HG03521 (cell line): Measurements from ENCODE around the gene RASSF3.

Source experiments
- ATAC-seq: cut with Tn5 transposase; IDR thresholded peaks from one replicate; pipeline ENCODE4 v1.9.1; 2021; ENCODE audit warnings: mild to moderate bottlenecking, moderate library complexity; ENCODE audit not compliant: unreplicated experiment

RASSF3 gene

DNA sequence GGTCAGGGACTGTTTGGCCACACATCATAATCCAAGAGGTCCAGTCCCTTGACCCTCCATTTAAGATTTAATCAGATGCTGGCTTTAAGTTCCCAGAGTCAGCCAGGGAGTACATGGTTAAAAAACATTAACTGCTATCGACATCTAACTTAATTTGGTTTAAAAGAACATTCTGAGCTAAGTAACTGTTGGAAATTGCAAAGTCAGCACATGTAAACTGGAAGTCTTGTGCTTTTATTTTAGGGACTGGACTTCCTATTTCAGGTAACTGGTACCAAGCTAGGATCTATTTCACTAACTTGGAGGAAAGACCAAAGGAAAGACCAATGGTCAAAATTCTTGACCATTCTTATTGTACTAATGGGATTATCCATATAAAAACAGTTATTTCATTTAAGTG is 108.4 kb downstream of the RASSF3 start:
- no peak for ATAC-seq

DNA sequence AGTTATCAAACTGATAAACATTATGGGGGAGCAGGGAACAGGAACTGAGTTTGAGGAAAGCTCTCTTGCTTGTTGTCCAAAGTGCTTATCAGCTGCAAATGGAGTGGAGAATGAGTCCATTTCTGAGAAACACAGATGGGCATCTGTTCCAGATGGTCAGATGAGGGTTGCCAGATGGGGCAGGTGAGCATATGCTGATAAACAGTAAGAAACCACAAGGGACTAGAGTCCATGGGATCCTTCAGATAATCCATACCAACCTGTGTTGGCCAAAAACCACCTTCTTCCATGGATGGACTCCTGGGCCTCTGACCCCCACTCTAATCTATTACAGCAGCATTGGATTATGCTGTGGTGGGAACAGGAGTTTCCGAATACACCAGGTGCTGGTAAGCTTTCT is 110.6 kb downstream of the RASSF3 start:
- ATAC-seq, result no peak

DNA sequence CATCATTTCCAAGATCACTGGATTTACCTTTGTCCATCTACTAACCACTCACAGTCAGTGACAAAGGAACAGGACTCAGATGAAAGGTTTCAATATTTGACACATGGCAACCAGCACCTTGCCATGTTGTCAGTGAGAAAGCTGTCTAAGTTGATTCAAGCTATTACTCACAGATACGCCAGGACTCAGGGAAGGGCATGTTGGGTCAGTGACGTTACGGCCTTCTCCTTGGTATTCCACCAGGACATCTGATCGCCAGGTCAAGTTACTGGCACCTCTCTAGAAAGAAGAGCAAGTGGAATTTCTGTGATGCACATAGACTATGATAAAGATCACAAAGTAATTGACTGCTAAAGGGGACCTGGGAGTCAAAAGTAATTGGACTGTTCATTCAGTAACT is 112.5 kb downstream of the RASSF3 start:
- no peak for ATAC-seq

DNA sequence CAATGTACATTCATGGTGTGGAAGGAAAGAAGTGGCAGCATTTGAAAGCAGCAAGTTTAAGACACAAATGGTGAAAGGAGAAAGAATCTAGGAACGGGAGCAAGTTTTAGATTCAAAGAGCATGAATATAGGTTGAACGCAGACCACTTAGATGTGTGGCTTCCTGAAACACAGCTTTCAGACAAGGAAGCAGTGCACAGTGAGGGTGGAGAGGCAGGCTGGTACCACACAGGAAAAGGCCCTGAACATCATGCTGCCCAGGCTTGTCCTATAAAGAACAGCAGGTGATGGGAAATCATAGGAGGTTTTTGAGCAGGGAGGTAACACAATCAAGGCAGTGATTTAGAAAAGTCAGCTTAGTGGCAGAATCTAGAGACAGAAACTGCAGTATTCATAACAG is 113.3 kb downstream of the RASSF3 start:
- ATAC-seq, result no peak

DNA sequence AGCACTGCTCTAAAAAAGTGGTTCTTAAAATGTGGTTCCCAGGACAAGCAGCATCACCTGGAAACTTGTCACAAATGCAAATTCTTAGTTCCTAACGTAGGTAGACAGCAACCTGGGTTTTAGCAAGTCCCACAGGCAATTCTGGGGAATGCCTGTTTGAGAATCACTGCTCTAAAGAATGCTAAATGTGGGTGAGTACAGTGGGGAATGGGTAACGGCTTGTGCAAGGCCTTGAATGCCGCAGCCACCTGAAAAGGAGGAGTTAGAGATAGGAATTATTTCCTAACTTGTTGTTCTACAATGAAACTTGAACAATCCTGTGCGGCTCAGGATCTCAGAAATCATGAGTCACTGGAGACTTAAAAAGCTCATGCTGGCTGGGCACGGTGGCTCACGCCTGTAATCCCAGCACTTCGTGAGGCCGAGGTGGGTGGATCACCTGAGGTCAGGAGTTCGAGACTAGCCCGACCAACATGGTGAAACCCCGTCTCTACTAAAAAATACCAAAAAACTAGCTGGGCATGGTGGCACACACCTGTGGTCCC is 114.0 kb downstream of the RASSF3 start:
- ATAC-seq, result no peak

DNA sequence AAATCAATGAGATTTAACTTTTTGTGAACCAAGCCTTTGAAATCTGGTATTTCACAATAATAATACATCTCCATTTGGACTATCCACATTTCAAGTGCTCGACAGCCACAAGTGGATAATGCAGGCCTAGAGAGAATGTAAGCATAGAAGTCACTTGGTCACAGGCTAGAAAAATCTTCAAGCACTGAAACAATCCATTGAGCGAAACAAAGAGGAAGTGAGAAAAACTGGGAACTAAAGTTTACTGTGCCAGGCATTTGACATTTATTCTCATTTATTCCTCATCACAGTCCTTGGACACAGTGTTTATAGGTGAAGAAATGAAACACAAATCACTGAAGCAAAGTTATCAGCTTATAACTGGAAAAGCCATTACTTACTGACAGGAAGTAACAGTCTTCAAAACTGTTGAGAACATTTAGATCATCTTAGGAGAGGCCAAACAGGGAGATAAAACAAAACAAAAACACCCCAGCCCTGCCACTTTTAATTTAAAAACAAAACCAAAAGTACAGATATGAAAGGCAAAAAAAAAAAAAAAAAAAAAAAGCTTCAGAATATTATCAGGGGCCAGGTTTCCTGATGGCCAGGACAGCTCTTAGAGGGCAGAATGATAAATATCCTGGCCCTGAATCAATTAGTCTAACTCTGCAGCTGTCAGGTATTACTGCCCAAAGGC is 119.8 kb downstream of the RASSF3 start:
- no peak for ATAC-seq

DNA sequence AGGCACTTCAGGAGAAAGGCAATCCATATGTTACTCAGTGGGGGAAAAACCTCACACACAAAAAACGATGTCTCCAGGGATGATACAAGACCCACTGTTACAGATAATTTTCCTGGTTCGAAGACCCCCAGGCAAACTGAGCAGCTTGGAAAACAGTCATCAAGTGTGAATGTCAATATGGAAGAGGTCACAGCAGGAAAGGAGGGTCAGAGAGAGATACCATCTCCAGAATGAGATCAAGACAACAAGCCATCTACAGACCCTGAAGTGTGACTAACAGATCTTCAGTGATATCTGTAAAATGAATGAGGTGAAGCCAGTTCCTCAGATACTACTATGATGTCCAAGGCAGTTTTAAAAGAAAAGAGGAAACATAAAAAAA is 120.3 kb downstream of the RASSF3 start:
- no peak for ATAC-seq

DNA sequence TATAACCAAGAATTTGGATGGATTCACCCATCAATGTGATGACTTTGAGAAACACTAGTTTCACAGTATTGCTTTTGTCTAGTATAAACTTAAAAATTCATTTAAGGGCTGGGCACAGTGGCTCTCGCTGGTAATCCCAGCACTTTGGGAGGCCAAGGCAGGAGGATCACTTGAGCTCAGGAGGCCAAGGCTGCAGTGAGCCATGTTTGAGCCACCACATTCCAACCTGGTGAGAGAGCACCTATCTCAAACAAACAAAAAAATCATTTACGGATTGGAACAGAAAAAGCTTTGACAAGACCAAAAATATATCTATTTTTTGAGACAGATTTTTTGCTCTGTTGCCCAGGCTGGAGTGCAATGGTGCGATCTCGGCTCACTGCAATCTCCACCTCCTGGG is 121.4 kb downstream of the RASSF3 start:
- ATAC-seq, result no peak

DNA sequence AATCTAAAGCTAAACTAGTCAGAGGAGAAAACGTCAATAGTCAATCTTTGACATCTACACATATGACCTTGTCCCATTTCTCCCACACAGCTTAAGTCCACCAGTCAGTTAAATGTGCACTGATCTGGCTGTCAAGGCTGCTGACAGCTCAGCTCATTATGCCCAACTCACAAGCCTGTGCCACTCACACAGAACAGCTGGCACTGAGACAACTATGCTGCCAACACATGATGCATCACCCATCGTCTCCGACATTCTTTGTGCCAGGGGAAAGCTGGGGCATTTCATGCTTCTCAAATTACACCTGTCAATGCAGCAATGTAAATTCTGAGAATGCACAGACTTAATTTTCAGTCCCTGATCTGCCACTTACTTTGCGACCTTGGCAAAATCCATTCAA is 123.6 kb downstream of the RASSF3 start:
- ATAC-seq, result no peak

DNA sequence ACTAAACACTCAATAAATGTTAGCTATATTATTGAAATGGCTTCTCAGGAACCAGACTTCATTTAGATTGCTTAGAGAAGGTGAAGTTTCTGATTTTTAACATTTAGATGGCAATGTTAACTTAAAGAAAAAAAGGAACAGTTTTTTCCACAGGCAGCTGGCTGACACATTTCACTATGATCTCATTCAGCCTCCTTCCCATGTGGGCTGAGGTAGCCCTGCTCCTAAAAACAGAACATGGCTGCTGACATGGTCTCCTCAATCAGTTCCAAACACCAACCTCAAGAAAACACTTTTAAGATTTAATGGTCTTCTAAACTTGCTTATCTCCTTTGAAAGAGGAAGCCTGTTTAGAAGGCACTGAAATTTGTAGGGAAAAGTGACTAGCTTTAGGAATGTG is 125.1 kb downstream of the RASSF3 start:
- no peak for ATAC-seq

DNA sequence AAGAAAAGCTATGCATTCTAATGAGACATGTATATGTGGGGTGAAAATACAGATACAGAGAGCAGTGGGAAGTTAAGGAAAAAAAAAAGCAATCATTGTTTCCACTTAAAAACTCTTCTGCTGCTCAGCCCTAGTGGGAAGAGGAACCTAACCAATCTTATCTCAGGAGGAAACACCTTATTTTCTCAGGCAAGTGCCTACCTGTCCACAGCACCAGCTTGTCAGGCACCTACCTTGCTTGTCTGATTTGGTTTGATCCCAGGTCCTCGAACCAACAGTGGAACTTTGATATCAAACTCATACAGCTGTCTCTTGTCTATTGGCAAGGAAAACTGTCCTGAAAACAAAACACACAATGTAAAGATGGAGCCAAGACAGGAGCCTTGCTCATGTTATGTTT is 126.5 kb downstream of the RASSF3 start:
- no peak for ATAC-seq

DNA sequence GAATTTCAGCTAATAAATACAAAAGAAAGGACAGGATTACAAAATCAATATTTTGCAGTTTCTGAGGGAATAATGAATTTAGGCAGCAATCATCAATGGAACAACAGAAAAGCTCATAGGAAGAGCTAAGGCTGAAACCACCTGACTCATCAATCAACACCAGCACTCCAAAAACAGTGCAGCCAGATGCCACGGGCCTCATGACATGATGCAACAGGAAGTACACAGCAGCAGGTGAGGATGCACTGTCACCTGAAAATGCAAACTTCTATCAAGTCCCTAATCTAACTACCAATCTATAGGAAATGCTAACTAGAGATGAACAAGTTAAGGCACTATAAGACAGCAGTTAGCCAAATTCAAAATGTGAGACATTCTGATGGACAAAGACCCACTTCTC is 127.2 kb downstream of the RASSF3 start:
- ATAC-seq, result no peak

DNA sequence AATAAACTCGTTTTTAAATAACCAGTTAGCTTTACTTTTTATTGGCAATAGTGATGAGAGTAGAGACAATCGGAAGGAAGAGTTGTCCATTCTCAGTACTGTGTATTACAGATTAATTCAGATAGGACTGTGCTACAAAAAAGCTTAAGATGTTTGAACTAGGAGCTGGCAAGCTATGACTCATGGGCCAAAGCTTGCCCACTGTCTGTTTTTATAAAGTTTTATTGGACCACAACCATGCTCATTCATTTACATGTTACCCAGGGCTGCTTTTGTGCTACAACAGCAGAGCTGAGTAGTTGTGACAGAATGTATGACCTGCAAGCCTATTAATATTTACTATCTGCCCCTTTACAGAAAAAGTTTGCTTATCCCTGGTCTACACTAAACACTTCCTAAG is 129.5 kb downstream of the RASSF3 start:
- no peak for ATAC-seq

DNA sequence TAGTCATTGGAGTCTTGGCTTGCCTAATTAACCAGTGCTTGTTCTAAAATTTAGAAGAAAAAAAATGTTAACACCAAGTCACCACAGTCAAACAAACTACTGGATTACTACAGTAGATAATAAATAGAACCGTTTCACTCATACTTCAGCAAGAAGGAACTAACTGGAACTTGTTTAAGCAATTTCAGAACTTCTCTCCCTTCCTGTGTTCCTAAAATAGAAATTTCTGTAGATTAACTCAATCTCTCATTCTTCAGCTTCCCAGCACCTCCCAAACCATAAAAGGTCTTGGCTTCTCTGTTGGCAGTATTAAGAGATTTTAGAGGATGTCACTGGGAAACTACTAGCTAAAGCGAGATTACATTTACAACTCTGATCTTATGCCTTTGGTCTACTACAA is 130.4 kb downstream of the RASSF3 start:
- ATAC-seq, result no peak

DNA sequence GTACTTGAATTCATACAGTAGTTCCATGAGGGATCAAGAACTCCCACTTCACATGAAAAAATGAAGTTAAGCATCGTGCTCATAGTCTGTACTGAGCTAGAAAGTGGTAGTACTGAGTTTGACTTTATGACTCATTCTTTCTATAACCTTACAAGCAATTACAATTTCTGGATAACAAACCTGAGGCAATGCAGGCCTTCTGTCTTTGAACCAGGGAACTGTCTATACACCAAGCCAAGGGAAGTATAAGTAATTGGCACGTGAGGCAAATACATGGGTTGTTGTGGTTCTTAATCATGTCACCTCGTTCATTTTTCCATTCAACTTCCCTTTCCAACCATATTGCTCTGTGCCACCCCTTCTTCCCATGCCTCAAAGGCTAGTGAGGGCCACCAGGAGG is 132.1 kb downstream of the RASSF3 start:
- ATAC-seq, result no peak

DNA sequence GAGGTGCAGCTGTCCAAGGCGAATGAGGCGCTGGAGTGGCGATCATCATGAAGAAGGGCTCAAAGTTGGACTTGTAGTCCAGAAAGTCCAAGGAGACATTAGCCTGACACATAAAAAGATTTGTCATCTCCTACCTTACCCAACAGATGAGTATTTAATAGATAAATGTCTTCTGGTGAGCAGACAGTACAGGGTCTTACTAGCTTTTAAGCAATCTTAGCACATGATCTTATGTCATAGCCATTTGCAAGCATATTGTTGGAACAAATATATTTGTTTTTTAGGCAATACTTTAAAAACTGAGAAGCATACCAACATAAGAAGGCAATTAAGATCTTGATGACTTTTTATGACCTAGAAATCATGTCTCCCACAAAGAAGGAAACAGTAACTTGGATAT is 132.9 kb downstream of the RASSF3 start:
- no peak for ATAC-seq

DNA sequence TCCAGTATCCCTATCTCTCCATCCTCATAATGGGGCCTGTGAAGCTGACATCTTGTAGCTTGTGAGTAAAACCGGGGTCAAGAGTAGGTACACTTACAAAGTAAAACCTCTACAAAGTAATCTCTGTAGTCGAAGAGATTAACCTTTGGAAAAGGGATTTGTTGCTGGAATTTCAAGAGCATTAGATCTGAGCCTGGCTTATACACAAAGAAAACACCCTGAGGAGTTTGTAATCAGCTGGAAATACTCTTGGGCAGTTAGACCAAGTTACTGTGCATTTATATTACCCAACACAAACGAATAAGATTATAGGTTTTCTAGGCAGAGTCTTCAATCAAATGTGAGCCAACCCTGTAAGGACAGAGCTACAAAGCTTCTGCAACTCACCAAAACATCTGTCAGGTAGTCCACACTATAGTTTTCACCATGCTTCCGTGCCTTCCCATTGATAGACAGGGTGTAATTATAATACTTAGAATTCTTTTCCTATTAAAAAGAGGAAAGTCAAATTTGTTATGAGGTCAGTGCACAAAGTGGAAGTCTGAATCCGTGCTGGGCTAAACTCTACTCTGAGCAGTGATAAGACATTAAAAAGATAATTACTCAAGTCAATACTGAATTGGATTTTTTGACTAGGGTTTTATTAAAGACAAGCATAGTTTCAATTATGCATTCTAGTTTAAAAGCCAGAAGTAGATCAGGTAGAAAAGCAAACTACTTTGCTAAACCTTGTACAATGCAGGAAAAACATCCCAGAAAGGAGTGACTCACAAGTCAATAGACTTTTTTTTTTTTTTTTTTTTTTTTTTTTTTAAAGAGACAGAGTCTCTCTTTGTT is 134.3 kb downstream of the RASSF3 start:
- ATAC-seq, result no peak

DNA sequence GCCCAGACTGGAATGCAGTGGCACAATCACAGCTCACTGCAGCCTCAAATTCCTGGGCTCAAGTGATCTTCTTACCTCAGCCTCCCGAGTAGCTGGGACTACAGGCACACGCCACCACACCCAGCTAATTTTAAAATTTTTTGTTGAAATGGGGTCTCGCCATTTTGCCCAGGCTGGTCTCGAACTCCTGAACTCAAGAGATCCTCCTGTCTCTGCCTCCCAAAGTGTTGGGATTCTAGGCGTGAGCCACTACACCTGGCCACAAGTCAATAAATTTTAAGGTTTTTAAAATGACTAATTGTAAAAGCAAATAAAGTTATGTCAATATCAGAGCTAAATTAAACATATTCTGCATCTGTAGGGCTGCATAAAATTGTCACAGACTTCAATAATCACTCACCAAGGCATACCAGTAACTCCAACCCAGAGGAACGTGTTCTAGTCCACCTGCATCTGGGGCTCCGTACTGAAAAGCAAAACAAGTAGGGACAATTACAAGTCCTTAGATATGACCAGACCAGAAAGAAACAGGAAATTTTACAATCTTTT is 135.0 kb downstream of the RASSF3 start:
- no peak for ATAC-seq

DNA sequence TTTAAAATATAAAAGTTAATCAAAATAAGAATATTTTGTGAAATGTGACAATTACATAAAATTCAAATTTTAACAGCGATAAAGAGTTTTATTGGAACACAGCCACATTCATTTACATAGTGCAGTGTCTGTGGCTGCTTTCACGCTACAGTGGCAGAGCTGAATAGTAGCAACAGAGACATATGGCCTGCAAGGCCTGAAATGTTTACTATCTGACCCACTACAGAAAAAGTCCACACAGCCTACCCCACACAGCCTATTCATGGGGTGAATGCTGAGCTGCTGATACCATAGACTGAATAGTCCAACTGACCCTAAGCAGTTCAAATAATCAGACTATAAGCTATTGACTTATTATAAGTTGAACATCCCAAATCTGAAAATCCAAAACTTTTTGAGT is 135.7 kb downstream of the RASSF3 start:
- no peak for ATAC-seq

DNA sequence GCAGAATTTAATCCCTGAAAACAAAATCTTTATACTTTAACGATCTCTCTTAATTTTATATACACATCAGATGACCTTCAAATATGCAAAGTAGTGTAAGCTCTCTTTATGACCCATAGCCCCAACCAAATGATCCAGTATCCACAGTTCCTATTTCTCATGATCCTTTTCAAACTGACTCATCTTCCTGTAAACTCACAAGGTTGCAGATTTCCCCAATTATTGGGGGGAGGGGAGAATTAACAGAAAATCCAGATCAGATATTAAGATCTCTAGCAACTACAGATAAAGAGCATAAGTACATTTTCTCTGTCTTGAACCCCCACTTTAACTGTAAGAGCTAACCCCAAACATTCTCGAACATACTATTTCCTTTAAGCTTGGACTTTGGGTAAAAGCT is 136.4 kb downstream of the RASSF3 start:
- no peak for ATAC-seq
